ENCODE data around the gene NHSL1.

Gene NHSL1

DNA sequence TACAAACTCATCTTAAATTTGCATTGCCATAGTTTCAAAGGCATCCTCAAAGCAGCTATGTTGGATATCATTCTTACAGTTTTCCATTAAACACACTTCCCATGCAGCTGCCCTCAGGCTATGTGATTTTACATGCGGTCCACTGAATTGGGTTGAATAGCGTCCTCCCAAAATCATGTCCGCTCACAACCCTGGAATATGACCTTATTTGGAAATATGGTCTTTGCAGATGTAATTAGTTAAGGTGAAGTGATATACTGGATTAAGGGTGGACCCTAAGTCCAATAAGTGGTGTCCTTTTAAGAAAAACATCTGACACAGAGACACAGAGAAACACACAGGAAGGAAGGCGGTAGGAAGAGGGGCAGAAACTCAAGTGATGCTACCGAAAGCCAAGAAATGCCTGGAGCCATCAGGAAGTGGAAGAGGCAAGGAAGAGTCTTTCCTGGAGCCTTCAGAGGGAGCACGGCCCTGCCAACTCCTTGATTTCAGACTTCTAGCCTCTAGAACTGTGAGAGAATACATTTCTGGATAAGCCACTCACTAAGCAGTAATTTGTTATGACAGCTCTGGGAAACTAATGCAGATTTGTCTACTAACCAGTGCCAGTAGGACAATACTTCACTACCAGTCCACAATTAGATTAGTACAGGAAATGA lies 42.7 kb upstream of the NHSL1 start:
- H3K4me3 ChIP-seq (ENCODE audit: low read depth in 1 of 2, low read length in 1 of 2): no peak overlapping the region
- no peaks in the 10 kb centered on the region for H3K36me3 ChIP-seq
- TF ChIP-seq, protein P1, sequence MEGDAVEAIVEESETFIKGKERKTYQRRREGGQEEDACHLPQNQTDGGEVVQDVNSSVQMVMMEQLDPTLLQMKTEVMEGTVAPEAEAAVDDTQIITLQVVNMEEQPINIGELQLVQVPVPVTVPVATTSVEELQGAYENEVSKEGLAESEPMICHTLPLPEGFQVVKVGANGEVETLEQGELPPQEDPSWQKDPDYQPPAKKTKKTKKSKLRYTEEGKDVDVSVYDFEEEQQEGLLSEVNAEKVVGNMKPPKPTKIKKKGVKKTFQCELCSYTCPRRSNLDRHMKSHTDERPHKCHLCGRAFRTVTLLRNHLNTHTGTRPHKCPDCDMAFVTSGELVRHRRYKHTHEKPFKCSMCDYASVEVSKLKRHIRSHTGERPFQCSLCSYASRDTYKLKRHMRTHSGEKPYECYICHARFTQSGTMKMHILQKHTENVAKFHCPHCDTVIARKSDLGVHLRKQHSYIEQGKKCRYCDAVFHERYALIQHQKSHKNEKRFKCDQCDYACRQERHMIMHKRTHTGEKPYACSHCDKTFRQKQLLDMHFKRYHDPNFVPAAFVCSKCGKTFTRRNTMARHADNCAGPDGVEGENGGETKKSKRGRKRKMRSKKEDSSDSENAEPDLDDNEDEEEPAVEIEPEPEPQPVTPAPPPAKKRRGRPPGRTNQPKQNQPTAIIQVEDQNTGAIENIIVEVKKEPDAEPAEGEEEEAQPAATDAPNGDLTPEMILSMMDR (IDR thresholded peaks at IDR 0.05): no peak
- H3K27ac ChIP-seq: no peak overlapping the region
- H3K27me3 ChIP-seq: no peaks in the 10 kb centered on the region
- H3K4me1 ChIP-seq (ENCODE audit: control insufficient read depth in 1 of 2, insufficient read depth in 1 of 2, low read depth in 1 of 2, low read length in 1 of 2): no peaks in the 10 kb centered on the region
- no peaks in the 10 kb centered on the region for H3K9me3 ChIP-seq

DNA sequence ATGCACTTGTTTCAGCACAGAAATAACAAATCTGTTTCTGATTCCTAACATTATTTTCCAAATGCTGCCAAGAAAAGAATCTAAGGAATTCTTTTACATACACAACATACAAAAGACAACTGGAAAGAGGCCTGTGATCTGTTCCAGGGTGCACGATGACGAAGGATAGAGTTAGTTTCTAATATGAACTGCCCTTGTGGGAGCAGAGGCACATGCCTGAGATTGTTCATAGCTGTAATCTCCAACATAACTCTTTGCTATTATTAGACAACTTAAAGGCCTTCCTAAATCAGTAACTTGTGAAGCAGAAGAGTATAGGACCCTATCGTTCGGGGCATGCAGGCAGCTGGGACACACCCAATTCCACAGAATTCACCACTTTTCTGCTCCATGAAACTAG lies 41.2 kb upstream of the NHSL1 start:
- Histone ChIP-seq H3K4me1 (ENCODE audit: control insufficient read depth in 1 of 2, insufficient read depth in 1 of 2, low read depth in 1 of 2, low read length in 1 of 2) (no peaks in the 10 kb centered on the region), H3K9me3 (no peaks in the 10 kb centered on the region), H3K27me3 (no peaks in the 10 kb centered on the region), H3K4me3 (ENCODE audit: low read depth in 1 of 2, low read length in 1 of 2) (no peak overlapping the region), H3K27ac (no peak overlapping the region), H3K36me3 (no peaks in the 10 kb centered on the region)
- TF ChIP-seq, protein P1 (IDR thresholded peaks at IDR 0.05): no peak

DNA sequence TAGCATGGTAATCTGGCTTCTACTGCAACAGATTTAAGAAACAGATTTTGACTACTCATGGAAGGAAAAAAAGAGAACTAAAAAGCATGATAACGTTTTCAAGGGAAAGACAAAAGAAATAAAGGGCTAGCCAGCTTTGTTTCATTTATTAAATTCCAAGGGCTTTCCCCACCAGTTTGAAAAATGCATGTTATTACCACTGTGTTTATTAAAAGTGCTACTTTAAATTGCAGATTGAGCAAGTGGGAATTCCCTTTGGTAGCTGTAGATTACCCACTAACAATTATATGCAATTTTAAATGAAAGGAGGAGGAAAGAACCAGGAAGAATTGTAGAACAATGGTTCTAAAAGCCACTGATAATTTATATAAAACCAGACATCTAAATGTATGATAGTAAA lies 40.6 kb upstream of the NHSL1 start:
- H3K4me1 ChIP-seq (ENCODE audit: control insufficient read depth in 1 of 2, insufficient read depth in 1 of 2, low read depth in 1 of 2, low read length in 1 of 2): no peaks in the 10 kb centered on the region
- H3K27ac ChIP-seq: no peak overlapping the region
- no peaks in the 10 kb centered on the region for H3K27me3 ChIP-seq
- H3K9me3 ChIP-seq: no peaks in the 10 kb centered on the region
- H3K36me3 ChIP-seq: no peaks in the 10 kb centered on the region
- H3K4me3 ChIP-seq (ENCODE audit: low read depth in 1 of 2, low read length in 1 of 2): no peak overlapping the region
- TF ChIP-seq, protein P1 (IDR thresholded peaks at IDR 0.05): no peak

DNA sequence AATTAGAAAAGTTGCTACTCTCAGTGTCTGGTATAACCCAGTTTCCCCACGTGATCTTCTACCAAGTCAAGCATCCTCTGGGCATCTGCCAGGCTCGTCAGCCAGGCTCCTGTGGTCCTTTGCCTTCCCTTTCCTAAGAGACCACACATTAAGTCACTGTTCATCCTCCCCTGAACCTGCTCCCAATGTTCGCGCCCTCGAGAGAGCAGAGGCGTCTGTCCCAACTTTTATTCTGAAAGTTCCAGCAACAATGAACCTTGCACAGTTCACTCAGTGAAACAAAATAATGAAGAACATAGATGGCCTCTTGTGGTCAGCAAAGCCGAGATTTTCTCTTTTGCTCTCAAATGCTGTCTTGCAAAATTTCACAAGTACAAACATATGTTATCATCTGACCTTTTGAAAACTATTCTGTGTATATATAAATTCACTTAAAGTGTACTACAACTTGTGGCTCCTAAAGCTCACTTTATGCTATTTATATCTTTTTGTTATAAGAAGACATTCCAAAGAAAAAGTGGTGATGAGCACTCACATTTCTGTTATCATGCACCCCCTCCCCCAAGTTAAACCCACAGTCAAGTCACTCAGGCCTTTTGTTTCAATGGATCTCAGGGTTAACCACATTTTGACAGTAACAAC lies 39.2 kb upstream of the NHSL1 start:
- Histone ChIP-seq H3K9me3 (no peaks in the 10 kb centered on the region), H3K27ac (no peak overlapping the region), H3K4me1 (ENCODE audit: control insufficient read depth in 1 of 2, insufficient read depth in 1 of 2, low read depth in 1 of 2, low read length in 1 of 2) (no peaks in the 10 kb centered on the region), H3K4me3 (ENCODE audit: low read depth in 1 of 2, low read length in 1 of 2) (no peak overlapping the region), H3K27me3 (no peaks in the 10 kb centered on the region), H3K36me3 (no peaks in the 10 kb centered on the region)
- TF ChIP-seq, protein P1 (IDR thresholded peaks at IDR 0.05): no peak

DNA sequence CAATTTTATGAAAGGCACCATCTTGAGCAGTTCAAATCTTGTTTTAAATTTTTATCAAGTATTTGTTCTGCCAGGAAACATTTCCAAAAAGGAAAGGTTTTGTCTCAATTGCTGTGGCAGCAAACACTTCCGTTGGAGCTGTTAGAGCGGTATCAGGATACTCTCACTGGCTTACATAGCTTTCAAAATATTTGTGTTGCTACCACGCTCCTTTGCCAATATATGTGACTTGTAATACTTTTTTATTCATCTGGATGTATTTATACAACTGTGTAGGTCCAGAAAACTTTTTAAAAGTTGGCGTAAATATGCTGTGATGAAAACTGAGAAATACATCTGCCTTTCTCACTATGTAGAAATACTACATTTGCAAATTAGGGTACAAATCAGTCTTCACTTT lies 37.8 kb upstream of the NHSL1 start:
- Histone ChIP-seq H3K9me3 (no peaks in the 10 kb centered on the region), H3K4me3 (ENCODE audit: low read depth in 1 of 2, low read length in 1 of 2) (no peak overlapping the region), H3K27ac (no peak overlapping the region), H3K36me3 (no peaks in the 10 kb centered on the region), H3K27me3 (no peaks in the 10 kb centered on the region), H3K4me1 (ENCODE audit: control insufficient read depth in 1 of 2, insufficient read depth in 1 of 2, low read depth in 1 of 2, low read length in 1 of 2) (no peaks in the 10 kb centered on the region)
- TF ChIP-seq, protein P1 (IDR thresholded peaks at IDR 0.05): no peak
